ENCODE data around the gene WTAP. TPM values are rescaled to one million over a fixed set of nuclear protein-coding genes. Genes with fewer than 3 reads are reported as not detected.

WTAP gene
- total RNA-seq, 4 donors from 2014 or later = 32.6 to 119 (median 88.1) TPM

GRCh38 chr6:159761129-159761872 is 34.0 kb downstream of the WTAP start:
- intact Hi-C loops (cut with DNase I; ENCODE audit: low total_unique reads) (no loop called here), in situ Hi-C loops (cut with MboI; ENCODE audit: low pct_ligation_motif_present in 1 of 4, low pct_unique_long_range_greater_than_20kb in 1 of 4, low sequenced_read_pairs in 3 of 4) (no loop called here)
- H3K27me3 ChIP-seq = no peaks in the 10 kb centered on the region
- no peaks in the 10 kb centered on the region for H3K9me3 ChIP-seq
- H3K4me1 ChIP-seq = peaks cover 6 to 22% (median 19%) of the 10 kb centered on the region in 4 donors
- 2 to 22% methylated on average over 9 to 42 of the region's 45 CpGs for WGBS, 2 donors (ENCODE audit: low coverage in 1 of 2)
- H3K36me3 ChIP-seq = peaks cover 0 to under 1% (median 0%) of the 10 kb centered on the region in 4 donors
- TF ChIP-seq EP300 (IDR thresholded peaks at IDR 0.05; ENCODE audit: low read depth) (no peak), POLR2AphosphoS5 (IDR thresholded peaks at IDR 0.05) (no peak), POLR2A (IDR thresholded peaks at IDR 0.05) (no peak), CTCF (IDR thresholded peaks at IDR 0.05) (no peak)
- H3K27ac ChIP-seq = peak overlapping the region; percentile 97 to 100 (median 98)
- DNase-seq = peak; percentile 31
- H3K4me3 ChIP-seq = peak overlapping the region; percentile 45 to 92 (median 78)

GRCh38 chr6:159761873-159762680 is 34.8 kb downstream of the WTAP start, which contains the start of gene ACAT2:
Gene ACAT2, plus strand, starts transcription at chr6:159762045. Its CDS starts 43 bp downstream, at chr6:159762088.
- H3K27me3 ChIP-seq = no peaks in the 10 kb centered on the region
- peaks cover 6 to 22% (median 19%) of the 10 kb centered on the region in 4 donors for H3K4me1 ChIP-seq
- peaks cover 0 to 5% (median 2%) of the 10 kb centered on the region in 4 donors for H3K36me3 ChIP-seq
- in situ Hi-C loops (cut with MboI; ENCODE audit: low pct_ligation_motif_present in 1 of 4, low pct_unique_long_range_greater_than_20kb in 1 of 4, low sequenced_read_pairs in 3 of 4) (no loop called here), intact Hi-C loops (cut with DNase I; ENCODE audit: low total_unique reads) (no loop called here)
- TF ChIP-seq EP300 (IDR thresholded peaks at IDR 0.05; ENCODE audit: low read depth) (no peak), CTCF (IDR thresholded peaks at IDR 0.05) (peak in 3 of 5 experiments; percentile 22 to 50 (median 43)), POLR2AphosphoS5 (IDR thresholded peaks at IDR 0.05) (peak; percentile 68 to 88 (median 78)), POLR2A (IDR thresholded peaks at IDR 0.05) (peak; percentile 79)
- WGBS, 2 donors (ENCODE audit: low coverage in 1 of 2) = 0% methylated on average over 48 of the region's 76 CpGs; no CpG with 5 or more reads in 1 of the 2 donors
- H3K9me3 ChIP-seq = no peaks in the 10 kb centered on the region
- H3K4me3 ChIP-seq = peak within 1 kb of the TSS; percentile 60 to 92 (median 78)
- DNase-seq = peak; percentile 96
- peak within 1 kb of the TSS; percentile 97 to 100 (median 98) for H3K27ac ChIP-seq

GRCh38 chr6:159762681-159763293 is 35.5 kb downstream of the WTAP start:
- in situ Hi-C loops (cut with MboI; ENCODE audit: low pct_ligation_motif_present in 1 of 4, low pct_unique_long_range_greater_than_20kb in 1 of 4, low sequenced_read_pairs in 3 of 4) (no loop called here), intact Hi-C loops (cut with DNase I; ENCODE audit: low total_unique reads) (no loop called here)
- Histone ChIP-seq H3K4me1 (peaks cover 6 to 22% (median 19%) of the 10 kb centered on the region in 4 donors), H3K27ac (peak overlapping the region; percentile 97 to 100 (median 98)), H3K27me3 (no peaks in the 10 kb centered on the region), H3K4me3 (peak overlapping the region; percentile 60 to 92 (median 78)), H3K9me3 (no peaks in the 10 kb centered on the region), H3K36me3 (peaks cover 0 to 12% (median 3%) of the 10 kb centered on the region in 4 donors)
- DNase-seq = peak; percentile 36
- WGBS, 2 donors (ENCODE audit: low coverage in 1 of 2) = 12 to 67% methylated on average over 1 to 14 of the region's 16 CpGs
- TF ChIP-seq POLR2A (IDR thresholded peaks at IDR 0.05) = no peak

GRCh38 chr6:159766906-159767305 is 39.6 kb downstream of the WTAP start:
- intact Hi-C loops (cut with DNase I; ENCODE audit: low total_unique reads) = no loop called here
- peaks cover 0 to 30% (median 7%) of the 10 kb centered on the region in 4 donors for H3K36me3 ChIP-seq
- H3K27ac ChIP-seq = no peak overlapping the region

More at GRCh38 chr6:159766906-159767305, 39.6 kb downstream of the WTAP start:
- in situ Hi-C loops (cut with MboI; ENCODE audit: low pct_ligation_motif_present in 1 of 4, low pct_unique_long_range_greater_than_20kb in 1 of 4, low sequenced_read_pairs in 3 of 4) = no loop called here
- Histone ChIP-seq H3K4me1 (peaks cover 6 to 9% (median 8%) of the 10 kb centered on the region in 4 donors), H3K4me3 (no peak overlapping the region), H3K27me3 (no peaks in the 10 kb centered on the region), H3K9me3 (no peaks in the 10 kb centered on the region)
- no peak for TF ChIP-seq EP300 (IDR thresholded peaks at IDR 0.05; ENCODE audit: low read depth)
- no peak for TF ChIP-seq POLR2A (IDR thresholded peaks at IDR 0.05)
- TF ChIP-seq POLR2AphosphoS5 (IDR thresholded peaks at IDR 0.05) = no peak
- TF ChIP-seq CTCF (IDR thresholded peaks at IDR 0.05) = no peak
- no peak for DNase-seq

Data from transverse colon (tissue), 4 donors.